IPS-18c (cell line): ENCODE results near the gene SLC51B.
"Not testable (repeated sequence)": the region's sequence is repeated elsewhere in the genome, so short reads cannot be mapped to it uniquely, and the experiment has no call there.

Experiments
- H3K4me3 ChIP-seq: 2 replicates; pipeline ENCODE4 v1.7.0; 2013; ENCODE audit warnings: low read depth, mild to moderate bottlenecking, low read length, moderate library complexity; ENCODE audit not compliant: insufficient read depth
- H3K9me3 ChIP-seq: one replicate; pipeline ENCODE4 v1.6.1; 2013; ENCODE audit warnings: mild to moderate bottlenecking, low read length, moderate library complexity; ENCODE audit not compliant: control insufficient read depth, insufficient read depth

The SLC51B gene

DNA sequence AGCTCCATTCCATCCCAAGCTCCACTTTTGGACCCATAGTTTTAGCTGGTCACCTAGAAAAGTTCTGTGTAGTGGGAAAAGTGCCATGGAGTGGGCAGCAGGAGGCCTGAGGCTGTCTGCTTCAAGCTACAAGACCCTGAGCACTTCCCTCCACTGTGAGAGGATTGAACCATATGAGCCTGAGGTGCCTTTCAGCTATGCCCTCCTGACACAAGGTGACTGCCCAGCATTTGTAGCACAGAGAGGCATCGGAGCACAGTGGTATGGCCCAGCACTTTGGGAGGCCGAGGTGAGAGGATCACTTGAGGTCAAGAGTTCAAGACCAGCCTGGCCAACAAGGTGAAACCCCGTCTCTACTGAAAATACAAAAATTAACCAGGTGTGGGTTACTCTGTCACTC, 27.4 kb downstream of the SLC51B start:
- H3K4me3 ChIP-seq, result no peak overlapping the region
- H3K9me3 ChIP-seq, result peaks cover 2% of the 10 kb centered on the region

DNA sequence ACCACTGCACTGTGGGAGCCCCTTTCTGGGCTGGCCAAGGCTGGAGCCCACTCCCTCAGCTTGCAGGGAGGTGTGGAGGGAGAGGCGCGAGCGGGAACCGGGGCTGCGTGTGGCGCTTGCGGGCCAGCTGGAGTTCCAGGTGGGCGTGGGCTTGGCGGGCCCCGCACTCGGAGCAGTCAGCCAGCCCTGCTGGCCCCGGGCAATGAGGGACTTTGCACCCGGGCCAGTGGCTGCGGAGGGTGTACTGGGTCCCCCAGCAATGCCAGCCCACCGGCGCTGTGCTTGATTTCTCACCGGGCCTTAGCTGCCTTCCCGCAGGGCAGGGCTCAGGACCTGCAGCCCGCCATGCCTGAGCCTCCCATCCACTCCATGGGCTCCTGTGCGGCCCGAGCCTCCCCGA, 29.8 kb downstream of the SLC51B start:
- H3K4me3 ChIP-seq, H3K9me3 ChIP-seq: not testable (repeated sequence)

DNA sequence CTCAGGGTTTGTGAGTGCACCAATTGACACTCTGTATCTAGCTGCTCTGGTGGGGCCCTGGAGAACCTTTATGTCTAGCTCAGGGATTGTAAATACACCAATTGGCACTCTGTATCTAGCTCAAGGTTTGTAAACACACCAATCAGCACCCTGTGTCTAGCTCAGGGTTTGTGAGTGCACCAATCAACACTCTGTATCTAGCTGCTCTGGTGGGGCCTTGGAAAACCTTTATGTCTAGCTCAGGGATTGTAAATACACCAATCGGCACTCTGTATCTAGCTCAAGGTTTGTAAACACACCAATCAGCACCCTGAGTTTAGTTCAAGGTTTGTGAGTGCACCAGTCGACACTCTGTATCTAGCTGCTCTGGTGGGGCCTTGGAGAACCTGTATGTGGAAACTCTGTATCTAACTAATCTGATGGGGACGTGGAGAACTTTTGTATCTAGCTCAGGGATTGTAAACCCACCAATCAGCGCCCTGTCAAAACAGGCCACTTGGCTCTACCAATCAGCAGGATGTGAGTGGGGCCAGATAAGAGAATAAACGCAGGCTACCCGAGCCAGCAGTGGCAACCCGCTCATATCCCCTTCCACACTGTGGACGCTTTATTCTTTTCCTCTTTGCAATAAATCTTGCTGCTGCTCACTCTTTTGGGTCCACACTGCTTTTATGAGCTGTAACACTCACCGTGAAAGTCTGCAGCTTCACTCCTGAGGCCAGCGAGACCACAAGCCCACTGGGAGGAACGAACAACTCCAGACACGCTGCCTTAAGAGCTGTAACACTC, 30.6 kb downstream of the SLC51B start:
- H3K9me3 ChIP-seq, H3K4me3 ChIP-seq: not testable (repeated sequence)

DNA sequence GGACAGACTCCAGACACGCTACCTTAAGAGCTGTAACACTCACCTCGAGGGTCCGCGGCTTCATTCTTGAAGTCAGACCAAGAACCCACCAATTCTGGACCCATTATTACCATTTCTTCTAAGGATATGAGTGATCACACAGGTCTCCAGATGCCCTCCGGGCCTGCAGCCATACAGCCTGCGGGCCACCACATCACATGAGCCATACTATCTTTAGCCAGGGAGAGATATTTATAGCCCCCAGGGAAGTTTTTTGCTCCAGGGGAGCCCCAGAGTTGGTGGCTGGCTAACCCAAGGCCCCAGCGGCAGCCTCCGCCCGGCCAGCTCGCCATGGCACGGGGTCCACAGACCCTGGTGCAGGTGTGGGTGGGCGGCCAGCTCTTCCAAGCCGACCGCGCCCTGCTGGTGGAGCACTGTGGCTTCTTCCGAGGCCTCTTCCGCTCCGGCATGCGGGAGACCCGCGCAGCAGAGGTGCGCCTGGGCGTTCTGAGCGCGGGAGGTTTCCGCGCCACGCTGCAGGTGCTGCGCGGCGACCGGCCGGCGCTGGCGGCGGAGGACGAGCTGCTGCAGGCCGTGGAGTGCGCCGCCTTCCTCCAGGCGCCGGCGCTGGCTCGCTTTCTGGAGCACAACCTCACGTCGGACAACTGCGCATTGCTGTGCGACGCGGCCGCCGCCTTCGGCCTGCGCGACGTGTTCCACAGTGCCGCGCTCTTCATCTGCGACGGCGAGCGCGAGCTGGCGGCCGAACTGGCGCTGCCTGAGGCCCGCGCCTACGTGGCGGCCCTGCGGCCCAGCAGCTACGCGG, 31.5 kb downstream of the SLC51B start, which contains the start of gene KBTBD13:
Gene KBTBD13 (plus strand): TSS at position 261 of the 805 bp plus-strand sequence. CDS start 70 bp downstream, at position 331.
- no peak within 1 kb of the TSS for H3K4me3 ChIP-seq
- peaks cover 2% of the 10 kb centered on the region for H3K9me3 ChIP-seq

DNA sequence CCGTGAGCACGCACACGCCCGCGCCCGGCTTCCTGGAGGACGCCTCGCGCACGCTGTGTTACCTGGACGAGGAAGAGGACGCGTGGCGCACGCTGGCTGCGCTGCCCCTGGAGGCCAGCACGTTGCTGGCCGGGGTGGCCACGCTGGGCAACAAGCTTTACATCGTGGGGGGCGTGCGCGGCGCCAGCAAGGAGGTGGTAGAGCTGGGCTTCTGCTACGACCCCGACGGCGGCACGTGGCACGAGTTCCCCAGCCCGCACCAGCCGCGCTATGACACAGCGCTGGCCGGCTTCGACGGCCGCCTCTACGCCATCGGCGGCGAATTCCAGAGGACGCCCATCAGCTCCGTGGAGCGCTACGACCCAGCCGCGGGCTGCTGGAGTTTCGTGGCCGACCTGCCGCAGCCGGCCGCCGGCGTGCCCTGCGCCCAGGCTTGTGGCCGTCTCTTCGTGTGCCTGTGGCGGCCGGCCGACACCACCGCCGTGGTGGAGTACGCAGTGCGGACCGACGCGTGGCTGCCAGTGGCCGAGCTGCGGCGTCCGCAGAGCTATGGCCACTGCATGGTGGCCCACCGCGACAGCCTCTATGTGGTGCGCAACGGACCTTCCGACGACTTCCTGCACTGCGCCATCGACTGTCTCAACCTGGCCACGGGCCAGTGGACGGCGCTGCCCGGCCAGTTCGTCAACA, 32.2 kb downstream of the SLC51B start:
- H3K9me3 ChIP-seq, result peaks cover 2% of the 10 kb centered on the region
- no peak overlapping the region for H3K4me3 ChIP-seq

DNA sequence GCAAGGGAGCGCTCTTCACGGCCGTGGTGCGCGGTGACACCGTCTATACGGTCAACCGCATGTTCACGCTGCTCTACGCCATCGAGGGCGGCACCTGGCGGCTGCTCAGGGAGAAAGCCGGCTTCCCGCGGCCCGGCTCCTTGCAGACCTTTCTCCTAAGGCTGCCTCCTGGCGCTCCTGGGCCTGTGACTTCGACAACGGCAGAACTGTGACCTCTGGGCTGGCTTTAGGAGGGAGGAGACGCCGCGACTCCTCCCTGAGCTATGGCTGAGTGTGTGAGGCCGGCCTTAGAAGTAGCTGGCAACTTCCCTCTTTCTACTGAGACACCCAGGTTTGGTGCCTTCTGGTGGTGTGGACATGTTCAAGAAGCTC, 32.8 kb downstream of the SLC51B start:
- Histone ChIP-seq H3K4me3 (no peak overlapping the region), H3K9me3 (no peaks in the 10 kb centered on the region)

DNA sequence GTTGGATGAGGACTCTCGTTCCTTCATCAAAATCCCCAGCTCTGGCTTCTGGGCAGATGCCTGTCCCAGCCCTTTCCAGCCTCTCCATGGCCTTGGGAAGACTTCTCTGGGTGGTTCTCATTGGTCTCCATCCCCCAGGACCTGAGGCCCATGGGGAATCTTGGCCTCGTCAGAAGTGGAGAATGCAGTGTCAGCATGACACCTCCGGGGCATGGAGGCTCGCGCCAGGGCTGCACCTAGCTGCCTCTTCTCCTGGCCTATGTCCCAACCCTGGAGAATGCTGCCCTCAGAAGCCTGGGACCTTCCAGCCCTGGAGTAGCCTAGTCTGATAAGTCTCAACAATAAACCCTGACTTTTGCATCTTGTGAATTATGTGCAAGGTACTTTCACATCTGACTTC, 34.4 kb downstream of the SLC51B start:
- Histone ChIP-seq H3K4me3 (no peak overlapping the region), H3K9me3 (no peaks in the 10 kb centered on the region)

DNA sequence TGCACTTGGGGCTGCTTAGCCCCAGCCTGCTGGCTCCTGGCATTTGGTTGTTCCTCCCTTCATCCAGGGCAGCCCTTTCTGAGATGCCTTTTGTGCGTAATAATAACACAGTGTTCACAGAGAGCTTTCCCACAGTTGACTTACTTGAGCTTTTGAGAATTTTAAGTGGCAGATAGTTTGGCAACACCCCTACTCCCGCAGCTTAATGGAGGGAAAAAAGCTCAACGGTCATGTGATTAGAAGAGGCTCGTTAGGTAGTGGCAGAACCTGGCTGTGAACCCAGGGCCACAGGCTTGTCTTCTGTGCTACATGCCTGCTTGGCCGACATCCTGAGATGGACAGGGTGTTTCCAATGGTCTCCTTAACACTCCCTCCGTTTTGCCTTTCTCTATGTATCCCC, 36.1 kb downstream of the SLC51B start:
- Histone ChIP-seq H3K4me3 (no peak overlapping the region), H3K9me3 (no peaks in the 10 kb centered on the region)

DNA sequence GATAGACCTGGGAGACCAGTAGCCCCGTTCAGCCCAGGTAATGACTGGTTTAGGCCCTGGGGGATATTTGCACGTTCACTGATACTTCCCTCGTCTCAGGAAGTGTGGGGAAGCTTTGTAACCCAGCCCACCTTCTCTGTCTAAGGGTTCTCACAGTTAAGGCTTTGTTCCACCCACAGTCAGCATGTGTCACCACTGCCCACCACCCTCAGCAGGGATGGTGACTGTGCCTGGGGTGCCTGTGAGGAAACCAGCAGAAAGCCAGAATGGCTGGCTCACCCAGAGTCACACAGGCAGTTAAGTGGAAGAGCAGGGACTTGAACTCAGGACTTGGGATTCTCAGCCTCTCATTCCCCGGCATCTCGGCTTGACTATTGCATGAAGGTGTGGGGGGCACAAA, 36.6 kb downstream of the SLC51B start:
- H3K4me3 ChIP-seq, result no peak overlapping the region
- no peaks in the 10 kb centered on the region for H3K9me3 ChIP-seq

DNA sequence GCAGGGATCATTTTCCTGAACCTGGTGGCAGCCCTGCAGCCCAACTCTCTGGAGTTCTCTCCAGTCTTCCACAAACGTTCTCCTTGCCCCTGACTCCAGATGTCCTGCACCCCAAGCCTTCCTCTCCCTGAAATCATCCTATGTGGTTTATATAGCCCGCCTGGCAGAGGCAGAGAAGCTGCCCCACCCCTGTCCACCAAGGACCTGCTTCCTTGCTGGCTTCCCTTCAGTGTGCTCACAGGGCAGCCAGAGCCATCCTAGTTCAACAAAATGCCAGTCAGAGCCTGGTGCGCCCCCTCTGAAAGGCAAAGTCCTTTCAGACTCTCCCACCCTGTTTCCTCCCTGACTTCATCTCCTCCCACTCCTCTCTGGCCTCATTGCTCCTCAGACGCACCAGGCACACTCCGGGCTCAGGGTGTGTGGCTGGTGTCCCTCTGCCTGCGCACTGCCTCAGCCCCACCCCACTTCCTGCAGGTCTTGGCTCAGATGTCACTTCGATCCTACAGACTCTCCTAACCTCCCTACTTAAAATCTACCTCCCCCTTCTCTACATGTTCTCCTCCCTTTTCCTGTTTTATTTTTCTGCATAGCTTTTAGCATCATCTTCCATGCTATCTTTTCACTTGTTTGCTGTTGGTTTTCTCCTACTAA, 37.2 kb downstream of the SLC51B start:
- Histone ChIP-seq H3K4me3 (no peak overlapping the region), H3K9me3 (no peaks in the 10 kb centered on the region)

DNA sequence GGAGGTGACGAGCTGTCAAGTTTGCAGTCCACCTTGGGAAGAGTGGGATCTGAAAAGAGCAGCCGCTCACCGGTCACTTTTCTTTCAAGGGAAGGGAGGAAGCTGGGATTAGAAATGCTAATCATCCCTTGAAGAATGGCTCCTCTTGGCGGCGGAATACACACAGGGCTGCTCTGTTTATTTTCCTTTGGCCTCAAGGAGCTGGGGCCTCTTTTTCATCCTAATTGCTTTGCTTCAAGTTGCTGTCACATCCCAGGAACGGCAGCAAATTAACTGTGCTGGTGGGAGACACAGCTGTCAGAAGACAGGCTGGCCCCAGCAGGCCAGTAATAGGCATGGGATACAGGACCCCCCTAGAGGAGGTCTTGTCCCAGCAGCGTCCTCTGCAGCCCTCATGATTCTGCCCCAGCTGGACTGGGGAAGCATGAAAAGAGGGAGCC, 38.1 kb downstream of the SLC51B start:
- no peak overlapping the region for H3K4me3 ChIP-seq
- no peaks in the 10 kb centered on the region for H3K9me3 ChIP-seq

DNA sequence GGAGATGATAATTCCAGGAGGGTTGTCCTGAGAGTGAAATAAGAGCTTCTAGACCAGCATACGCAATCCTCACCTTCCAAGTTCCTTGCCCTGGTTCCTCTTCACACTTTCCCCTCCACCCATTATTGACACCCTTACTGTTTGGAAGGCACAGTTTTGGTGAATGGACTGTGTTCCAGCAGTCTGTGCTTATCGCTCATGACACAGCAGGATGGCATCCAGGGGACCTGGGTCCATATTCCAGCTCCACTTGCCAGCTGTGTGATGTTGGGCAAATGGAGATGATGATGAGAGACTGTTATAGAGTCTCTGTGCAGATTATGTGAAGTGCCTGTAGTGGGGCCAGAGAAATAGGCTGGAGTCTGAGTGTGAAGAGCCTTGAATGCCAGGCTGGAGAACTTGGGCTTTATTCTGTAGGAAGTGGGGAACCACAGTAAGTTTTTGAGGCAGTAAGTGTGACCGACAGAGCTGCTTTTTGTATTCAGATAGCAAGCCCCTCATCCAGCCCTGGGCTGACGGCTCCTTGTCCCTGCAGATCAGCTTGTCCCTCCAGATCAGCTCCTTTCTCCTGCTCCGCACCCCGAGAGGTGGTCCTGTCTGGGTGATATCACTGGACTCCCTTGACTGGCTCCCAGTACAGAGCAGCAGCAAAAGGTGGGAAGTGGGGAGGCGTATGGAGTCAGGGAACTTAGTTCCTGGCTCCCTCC, 39.5 kb downstream of the SLC51B start:
- no peaks in the 10 kb centered on the region for H3K9me3 ChIP-seq
- H3K4me3 ChIP-seq, result no peak overlapping the region

DNA sequence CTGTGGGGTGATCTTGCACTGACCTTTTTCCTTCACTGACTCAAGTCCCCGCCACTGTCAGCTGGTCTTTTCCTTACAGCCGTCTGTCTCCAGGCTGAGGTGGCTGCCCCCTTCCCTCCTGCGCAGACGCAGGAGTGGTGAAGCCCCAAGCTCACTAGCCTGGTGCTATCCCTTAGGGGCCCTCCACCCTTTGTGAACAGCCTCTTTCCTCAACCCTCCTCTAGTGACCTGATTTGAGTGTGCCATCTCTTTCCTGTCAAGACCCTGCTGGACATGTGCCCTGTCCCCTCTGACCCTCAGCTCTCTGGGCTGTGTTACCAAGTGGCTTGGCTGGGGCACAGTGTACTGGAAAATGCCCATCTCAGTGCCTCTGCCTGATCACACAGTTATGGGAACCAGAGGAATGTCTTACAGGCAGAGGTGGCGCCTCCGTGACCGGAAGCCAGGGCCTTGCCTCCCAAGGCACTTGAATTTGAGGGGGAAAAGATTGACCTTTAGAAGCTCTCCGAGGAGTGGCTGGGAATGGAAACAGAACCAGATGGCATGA, 40.1 kb downstream of the SLC51B start:
- Histone ChIP-seq H3K9me3 (no peaks in the 10 kb centered on the region), H3K4me3 (no peak overlapping the region)

DNA sequence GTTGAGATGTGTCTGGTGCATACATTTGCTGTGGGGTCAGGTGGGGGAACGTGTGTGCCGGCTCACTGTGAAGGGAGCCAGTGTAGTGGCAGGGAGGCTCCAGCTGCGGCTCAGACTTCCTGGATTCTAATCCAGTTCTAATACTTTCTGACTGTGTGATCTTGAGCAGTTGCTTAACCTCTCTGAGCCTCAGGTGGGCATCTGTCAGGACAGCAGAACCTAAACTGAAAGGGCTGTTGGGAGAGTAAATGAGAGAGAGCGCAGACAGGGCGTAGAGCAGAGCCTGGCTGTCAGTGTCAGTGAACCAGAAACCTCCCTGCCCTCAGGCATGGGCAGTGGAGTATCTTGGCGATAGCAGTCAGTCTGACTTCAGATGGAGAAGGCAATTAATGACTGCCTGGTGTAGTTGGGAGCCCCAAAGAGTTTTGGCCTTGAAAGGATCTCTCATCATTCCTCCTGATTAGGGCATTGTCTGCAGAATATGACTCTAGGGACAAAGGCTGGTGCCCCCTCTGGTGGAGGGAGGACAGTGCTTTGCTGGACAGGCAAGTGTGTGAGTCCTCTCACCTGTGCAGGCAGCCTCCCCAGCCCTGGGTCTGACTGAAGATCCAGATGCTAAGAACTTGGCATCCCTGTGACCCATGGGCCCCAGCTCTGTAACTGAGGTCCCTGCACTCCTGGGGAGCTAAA, 40.9 kb downstream of the SLC51B start:
- H3K9me3 ChIP-seq, result no peaks in the 10 kb centered on the region

DNA sequence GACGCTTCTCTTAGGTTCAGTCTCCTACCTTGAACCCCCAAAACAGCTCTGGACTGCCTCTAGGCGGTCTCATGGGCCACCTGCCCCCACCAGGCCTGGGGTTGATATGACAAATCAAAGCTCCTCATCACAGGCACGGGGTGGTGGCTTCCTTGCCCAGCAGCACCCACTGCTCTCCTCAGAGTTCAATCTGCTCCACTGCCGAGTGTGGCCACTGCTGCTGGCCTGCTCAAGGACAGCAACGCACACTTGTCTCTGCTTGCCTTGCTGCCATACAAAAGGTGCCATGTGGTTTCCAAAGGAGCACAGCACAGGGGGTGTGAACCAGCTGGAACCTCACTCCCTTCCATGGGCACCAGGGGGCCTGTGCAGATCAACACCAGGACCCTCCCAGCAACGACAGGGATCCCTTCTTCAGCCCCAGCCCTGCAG, 41.5 kb downstream of the SLC51B start:
- no peak overlapping the region for H3K4me3 ChIP-seq
- no peaks in the 10 kb centered on the region for H3K9me3 ChIP-seq

More for the DNA sequence above, 40.9 kb downstream of the SLC51B start:
- H3K4me3 ChIP-seq, result no peak overlapping the region

DNA sequence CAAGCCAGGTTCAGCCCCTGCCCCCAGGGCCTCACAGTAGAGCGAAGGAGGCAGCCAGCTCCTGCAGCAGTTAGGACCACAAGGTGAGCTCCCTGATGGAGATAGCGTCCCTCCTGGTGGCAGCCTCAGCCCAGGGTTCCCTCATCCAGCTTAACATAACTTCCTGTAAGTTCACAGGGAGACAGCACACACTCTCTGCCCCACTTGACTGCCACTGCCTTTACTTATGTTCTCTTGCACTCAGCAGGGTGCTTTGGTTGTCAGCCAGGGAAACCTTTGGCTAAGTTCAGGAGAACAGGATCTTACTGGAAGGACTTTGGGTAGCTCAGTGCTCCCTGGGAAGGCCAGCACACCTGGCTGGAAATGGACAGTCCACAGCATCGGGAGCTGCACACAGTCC, 42.2 kb downstream of the SLC51B start:
- no peaks in the 10 kb centered on the region for H3K9me3 ChIP-seq
- H3K4me3 ChIP-seq, result no peak overlapping the region
